HepG2 (cell line): ENCODE measurements around the gene TBCD. TPM values are rescaled to one million over a fixed set of nuclear protein-coding genes. Genes with fewer than 3 reads are reported as not detected.

Source experiments
- CCDC6 ChIP-seq: sonication (generic); formaldehyde crosslinking; IDR thresholded peaks from 2 replicates; pipeline ENCODE4 v1.8.1; 2022; ENCODE audit warnings: mild to moderate bottlenecking, missing genetic modification reagents, moderate library complexity
- ELF1 ChIP-seq: sonication (generic); formaldehyde crosslinking; IDR thresholded peaks from 2 replicates; pipeline ENCODE4 v1.4.0; 2020; ENCODE audit warnings: missing genetic modification reagents
- FOXP1 ChIP-seq, 2 experiments: fragments of 450-650 bp in 1 of 2; IDR thresholded peaks; 2 replicates each; pipeline ENCODE4 v1.6.1; 2017 to 2018; ENCODE audit warnings: antibody characterized with exemption in 1 of 2
- HDAC1 ChIP-seq: sonication (generic); formaldehyde crosslinking; IDR thresholded peaks from 2 replicates; pipeline ENCODE4 v1.5.1; 2020; ENCODE audit warnings: mild to moderate bottlenecking, missing genetic modification reagents
- HNF4A ChIP-seq: sonication (generic); formaldehyde crosslinking; IDR thresholded peaks from 2 replicates; pipeline ENCODE4 v1.4.0; 2020; ENCODE audit warnings: missing genetic modification reagents
- HNRNPK ChIP-seq: fragments of 200-400 bp; formaldehyde crosslinking; IDR thresholded peaks from 2 replicates; pipeline ENCODE4 v1.6.1; 2018; ENCODE audit warnings: low read length, low read depth, moderate library complexity, mild to moderate bottlenecking; ENCODE audit not compliant: poor library complexity, severe bottlenecking
- MBNL3 ChIP-seq: fragments of 250-450 bp; sonication (Bioruptor Pico); conservative IDR thresholded peaks from 2 replicates; pipeline ENCODE4 v1.8.0; 2022; ENCODE audit warnings: mild to moderate bottlenecking, inconsistent platforms
- POLR2G ChIP-seq: fragments of 200-400 bp; formaldehyde crosslinking; IDR thresholded peaks from 2 replicates; pipeline ENCODE4 v1.6.1; 2018; ENCODE audit warnings: mild to moderate bottlenecking, low read depth, low read length, moderate library complexity
- PTBP1 ChIP-seq: fragments of 200-400 bp; formaldehyde crosslinking; IDR thresholded peaks from 2 replicates; pipeline ENCODE4 v1.6.1; 2018; ENCODE audit warnings: low read length, low read depth; ENCODE audit not compliant: poor library complexity, severe bottlenecking
- SOX6 ChIP-seq, 2 experiments: fragments of 450-650 bp in 1 of 2; sonication (generic) in 1 of 2; formaldehyde crosslinking in 1 of 2; IDR thresholded peaks; 2 replicates each; pipeline versions ENCODE4 v1.4.0 to v1.6.1; 2017 to 2020; ENCODE audit warnings: antibody characterized with exemption in 1 of 2, mild to moderate bottlenecking in 1 of 2, missing genetic modification reagents in 1 of 2
- SRSF1 ChIP-seq: fragments of 200-400 bp; formaldehyde crosslinking; optimal IDR thresholded peaks from 2 replicates; pipeline ENCODE3; 2017; ENCODE audit warnings: mild to moderate bottlenecking, low read depth, low read length, moderate library complexity
- TEAD3 ChIP-seq: optimal IDR thresholded peaks from 2 replicates; pipeline ENCODE3; 2016; ENCODE audit warnings: borderline replicate concordance
- XBP1 ChIP-seq: sonication (generic); formaldehyde crosslinking; IDR thresholded peaks from 2 replicates; pipeline ENCODE4 v1.5.0; 2020; ENCODE audit warnings: missing genetic modification reagents
- XRCC5 ChIP-seq: fragments of 200-400 bp; formaldehyde crosslinking; optimal IDR thresholded peaks from 2 replicates; pipeline ENCODE3; 2017; ENCODE audit warnings: mild to moderate bottlenecking, low read length
- YEATS4 ChIP-seq: sonication (generic); formaldehyde crosslinking; IDR thresholded peaks from 2 replicates; pipeline ENCODE4 v1.4.0; 2020; ENCODE audit warnings: missing genetic modification reagents, borderline replicate concordance
- ZBTB7B ChIP-seq: sonication (generic); formaldehyde crosslinking; IDR thresholded peaks from 2 replicates; pipeline ENCODE4 v1.4.0; 2020; ENCODE audit warnings: missing genetic modification reagents
- ZNF589 ChIP-seq: sonication (generic); formaldehyde crosslinking; conservative IDR thresholded peaks from 2 replicates; pipeline ENCODE4 v1.8.0; 2022; ENCODE audit warnings: mild to moderate bottlenecking, moderate library complexity, missing genetic modification reagents
- ZNF670 ChIP-seq: sonication (generic); formaldehyde crosslinking; IDR thresholded peaks from 2 replicates; pipeline ENCODE4 v1.8.0; 2022; ENCODE audit warnings: mild to moderate bottlenecking, missing genetic modification reagents, borderline replicate concordance
- ZNF780A ChIP-seq: sonication (generic); formaldehyde crosslinking; IDR thresholded peaks from 2 replicates; pipeline ENCODE4 v1.8.0; 2022; ENCODE audit warnings: mild to moderate bottlenecking, missing genetic modification reagents, moderate library complexity
- ZSCAN31 ChIP-seq: sonication (generic); formaldehyde crosslinking; IDR thresholded peaks from 2 replicates; pipeline ENCODE4 v1.5.0; 2020; ENCODE audit warnings: low read depth, mild to moderate bottlenecking, missing genetic modification reagents
- polyA plus RNA-seq, 8 experiments: library from polyadenylated mRNA; depleted of rRNA in 3 of 8; stranded (reverse) in 7 of 8; unstranded in 1 of 8; fragments of >200 nt; fragmentation: Illumina TruSeq in 4 of 8; extraction: Trizol in 4 of 8; gene quantifications; 2 replicates each; pipeline versions ENCODE4 v1.2.1 to v1.2.3, GENCODE V29; 2011 to 2016; ENCODE audit warnings: low read depth in 4 of 8, missing spikeins in 1 of 8, mixed read lengths in 1 of 8; ENCODE audit not compliant: insufficient read depth in 1 of 8
- total RNA-seq, 5 experiments: library from RNA; depleted of rRNA; stranded (reverse); fragments of >200 nt; fragmentation: Illumina TruSeq; extraction: Trizol; gene quantifications; 2 replicates each; pipeline ENCODE4 v1.2.3, GENCODE V29; 2016; ENCODE audit warnings: low read depth in 1 of 5
- TF ChIP-seq, protein P1 (sequence below): sonication (generic); formaldehyde crosslinking; IDR thresholded peaks from 2 replicates; pipeline ENCODE4 v1.5.0; 2020; ENCODE audit warnings: missing genetic modification reagents, mild to moderate bottlenecking, borderline replicate concordance
- TF ChIP-seq, protein P2 (sequence below): sonication (generic); formaldehyde crosslinking; IDR thresholded peaks from 2 replicates; pipeline ENCODE4 v1.5.1; 2020; ENCODE audit warnings: missing genetic modification reagents, mild to moderate bottlenecking, borderline replicate concordance
- TF ChIP-seq, protein P3 (sequence below): sonication (generic); formaldehyde crosslinking; IDR thresholded peaks from 2 replicates; pipeline ENCODE4 v1.8.0; 2022; ENCODE audit warnings: mild to moderate bottlenecking, missing genetic modification reagents
- TF ChIP-seq, protein P4 (sequence below): sonication (generic); formaldehyde crosslinking; IDR thresholded peaks from 2 replicates; pipeline ENCODE4 v1.8.0; 2022; ENCODE audit warnings: mild to moderate bottlenecking, missing genetic modification reagents; ENCODE audit not compliant: insufficient replicate concordance
- TF ChIP-seq, protein P5 (sequence below): sonication (generic); formaldehyde crosslinking; IDR thresholded peaks from 2 replicates; pipeline ENCODE4 v1.5.1; 2020; ENCODE audit warnings: missing genetic modification reagents, mild to moderate bottlenecking, borderline replicate concordance

The TBCD gene
- total and polyA plus RNA-seq, 2 of the 13 experiments (the other 11 are each of a cell fraction or from before 2014, with no cell fraction given), result 33.9 to 54.8 TPM

DNA sequence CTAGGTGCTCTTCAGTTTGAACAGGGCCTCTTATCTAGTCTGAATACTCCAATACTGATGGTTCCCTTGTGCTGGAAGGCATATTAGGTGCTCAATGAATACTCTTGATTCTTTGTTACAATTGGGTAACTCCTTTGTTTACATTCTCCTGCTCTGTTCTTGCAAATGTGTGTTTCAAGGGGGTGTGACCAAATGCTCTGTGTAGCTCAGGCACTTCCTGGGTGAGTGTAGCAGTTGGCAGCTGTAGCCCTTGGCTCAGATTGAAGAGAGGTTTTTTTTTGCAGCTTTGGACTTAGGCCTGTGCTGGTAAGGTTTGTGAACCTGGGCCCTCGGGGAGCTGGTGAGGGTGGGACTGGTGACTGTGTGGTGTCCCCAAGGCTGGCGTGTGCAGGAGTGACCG lies 20.2 kb downstream of the TBCD start (continued):
- TF ChIP-seq YEATS4 (CRISPR knock-in tag) (no peak), XBP1 (CRISPR knock-in tag) (no peak), FOXP1 (IDR thresholded peaks at IDR 0.05) (no peak), FOXP1 (CRISPR knock-in tag; IDR thresholded peaks at IDR 0.05) (peak; percentile 39; the same call in 1 of the 2 replicates), ZSCAN31 (no peak), HNRNPK (no peak), HNF4A (0 out of 2 replicates have a peak, but pooled peaks have one; percentile 8), XRCC5 (peak; percentile 12), TEAD3 (peak; percentile 40), SOX6 (IDR thresholded peaks at IDR 0.05) (no peak), SOX6 (CRISPR knock-in tag; IDR thresholded peaks at IDR 0.05) (peak; percentile 38; the same call in 1 of the 2 replicates), ZNF589 (no peak), ZNF780A (CRISPR knock-in tag) (no peak), HDAC1 (CRISPR knock-in tag) (peak; percentile 25; the same call in 1 of the 2 replicates), CCDC6 (CRISPR knock-in tag) (no peak), ELF1 (CRISPR knock-in tag) (peak; percentile 79), ZBTB7B (CRISPR knock-in tag) (no peak), ZNF670 (CRISPR knock-in tag) (no peak), POLR2G (no peak), MBNL3 (no peak), SRSF1 (no peak), PTBP1 (no peak)
- TF ChIP-seq, protein P1, sequence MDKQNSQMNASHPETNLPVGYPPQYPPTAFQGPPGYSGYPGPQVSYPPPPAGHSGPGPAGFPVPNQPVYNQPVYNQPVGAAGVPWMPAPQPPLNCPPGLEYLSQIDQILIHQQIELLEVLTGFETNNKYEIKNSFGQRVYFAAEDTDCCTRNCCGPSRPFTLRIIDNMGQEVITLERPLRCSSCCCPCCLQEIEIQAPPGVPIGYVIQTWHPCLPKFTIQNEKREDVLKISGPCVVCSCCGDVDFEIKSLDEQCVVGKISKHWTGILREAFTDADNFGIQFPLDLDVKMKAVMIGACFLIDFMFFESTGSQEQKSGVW, result no peak
- TF ChIP-seq, protein P2, sequence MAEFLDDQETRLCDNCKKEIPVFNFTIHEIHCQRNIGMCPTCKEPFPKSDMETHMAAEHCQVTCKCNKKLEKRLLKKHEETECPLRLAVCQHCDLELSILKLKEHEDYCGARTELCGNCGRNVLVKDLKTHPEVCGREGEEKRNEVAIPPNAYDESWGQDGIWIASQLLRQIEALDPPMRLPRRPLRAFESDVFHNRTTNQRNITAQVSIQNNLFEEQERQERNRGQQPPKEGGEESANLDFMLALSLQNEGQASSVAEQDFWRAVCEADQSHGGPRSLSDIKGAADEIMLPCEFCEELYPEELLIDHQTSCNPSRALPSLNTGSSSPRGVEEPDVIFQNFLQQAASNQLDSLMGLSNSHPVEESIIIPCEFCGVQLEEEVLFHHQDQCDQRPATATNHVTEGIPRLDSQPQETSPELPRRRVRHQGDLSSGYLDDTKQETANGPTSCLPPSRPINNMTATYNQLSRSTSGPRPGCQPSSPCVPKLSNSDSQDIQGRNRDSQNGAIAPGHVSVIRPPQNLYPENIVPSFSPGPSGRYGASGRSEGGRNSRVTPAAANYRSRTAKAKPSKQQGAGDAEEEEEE, result no peak
- TF ChIP-seq, protein P3, sequence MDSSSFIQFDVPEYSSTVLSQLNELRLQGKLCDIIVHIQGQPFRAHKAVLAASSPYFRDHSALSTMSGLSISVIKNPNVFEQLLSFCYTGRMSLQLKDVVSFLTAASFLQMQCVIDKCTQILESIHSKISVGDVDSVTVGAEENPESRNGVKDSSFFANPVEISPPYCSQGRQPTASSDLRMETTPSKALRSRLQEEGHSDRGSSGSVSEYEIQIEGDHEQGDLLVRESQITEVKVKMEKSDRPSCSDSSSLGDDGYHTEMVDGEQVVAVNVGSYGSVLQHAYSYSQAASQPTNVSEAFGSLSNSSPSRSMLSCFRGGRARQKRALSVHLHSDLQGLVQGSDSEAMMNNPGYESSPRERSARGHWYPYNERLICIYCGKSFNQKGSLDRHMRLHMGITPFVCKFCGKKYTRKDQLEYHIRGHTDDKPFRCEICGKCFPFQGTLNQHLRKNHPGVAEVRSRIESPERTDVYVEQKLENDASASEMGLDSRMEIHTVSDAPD (CRISPR knock-in tag), result no peak
- TF ChIP-seq, protein P4, sequence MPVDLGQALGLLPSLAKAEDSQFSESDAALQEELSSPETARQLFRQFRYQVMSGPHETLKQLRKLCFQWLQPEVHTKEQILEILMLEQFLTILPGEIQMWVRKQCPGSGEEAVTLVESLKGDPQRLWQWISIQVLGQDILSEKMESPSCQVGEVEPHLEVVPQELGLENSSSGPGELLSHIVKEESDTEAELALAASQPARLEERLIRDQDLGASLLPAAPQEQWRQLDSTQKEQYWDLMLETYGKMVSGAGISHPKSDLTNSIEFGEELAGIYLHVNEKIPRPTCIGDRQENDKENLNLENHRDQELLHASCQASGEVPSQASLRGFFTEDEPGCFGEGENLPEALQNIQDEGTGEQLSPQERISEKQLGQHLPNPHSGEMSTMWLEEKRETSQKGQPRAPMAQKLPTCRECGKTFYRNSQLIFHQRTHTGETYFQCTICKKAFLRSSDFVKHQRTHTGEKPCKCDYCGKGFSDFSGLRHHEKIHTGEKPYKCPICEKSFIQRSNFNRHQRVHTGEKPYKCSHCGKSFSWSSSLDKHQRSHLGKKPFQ (CRISPR knock-in tag), result no peak
- TF ChIP-seq, protein P5, sequence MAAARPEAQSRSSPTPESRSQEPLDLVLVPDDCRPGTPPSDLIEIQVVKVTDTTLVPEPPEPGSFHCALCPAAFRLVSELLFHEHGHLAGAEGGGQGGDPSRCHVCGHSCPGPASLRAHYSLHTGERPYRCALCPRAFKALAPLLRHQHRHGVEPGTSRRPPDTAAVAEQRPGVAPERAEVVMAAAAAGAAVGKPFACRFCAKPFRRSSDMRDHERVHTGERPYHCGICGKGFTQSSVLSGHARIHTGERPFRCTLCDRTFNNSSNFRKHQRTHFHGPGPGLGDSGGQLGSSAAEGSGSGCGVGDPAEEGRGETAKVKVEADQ (CRISPR knock-in tag), result no peak
